ENCODE measurements around the gene GNG13. TPM values are rescaled to one million over a fixed set of nuclear protein-coding genes. Genes with fewer than 3 reads are reported as not detected.

The GNG13 gene
- total and polyA plus RNA-seq, 11 donors: not detected

GRCh38 chr16:794091-794822 lies 6.3 kb downstream of the GNG13 start:
- no peak for TF ChIP-seq POLR2A (IDR thresholded peaks at IDR 0.05)
- TF ChIP-seq, protein P1, sequence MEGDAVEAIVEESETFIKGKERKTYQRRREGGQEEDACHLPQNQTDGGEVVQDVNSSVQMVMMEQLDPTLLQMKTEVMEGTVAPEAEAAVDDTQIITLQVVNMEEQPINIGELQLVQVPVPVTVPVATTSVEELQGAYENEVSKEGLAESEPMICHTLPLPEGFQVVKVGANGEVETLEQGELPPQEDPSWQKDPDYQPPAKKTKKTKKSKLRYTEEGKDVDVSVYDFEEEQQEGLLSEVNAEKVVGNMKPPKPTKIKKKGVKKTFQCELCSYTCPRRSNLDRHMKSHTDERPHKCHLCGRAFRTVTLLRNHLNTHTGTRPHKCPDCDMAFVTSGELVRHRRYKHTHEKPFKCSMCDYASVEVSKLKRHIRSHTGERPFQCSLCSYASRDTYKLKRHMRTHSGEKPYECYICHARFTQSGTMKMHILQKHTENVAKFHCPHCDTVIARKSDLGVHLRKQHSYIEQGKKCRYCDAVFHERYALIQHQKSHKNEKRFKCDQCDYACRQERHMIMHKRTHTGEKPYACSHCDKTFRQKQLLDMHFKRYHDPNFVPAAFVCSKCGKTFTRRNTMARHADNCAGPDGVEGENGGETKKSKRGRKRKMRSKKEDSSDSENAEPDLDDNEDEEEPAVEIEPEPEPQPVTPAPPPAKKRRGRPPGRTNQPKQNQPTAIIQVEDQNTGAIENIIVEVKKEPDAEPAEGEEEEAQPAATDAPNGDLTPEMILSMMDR (IDR thresholded peaks at IDR 0.05): no peak
- WGBS, 4 donors: 89 to 95% (median 90%) methylated on average over 23 to 40 of the region's 40 CpGs
- DNase-seq (no peak), ATAC-seq (no peak)
- H3K4me1 ChIP-seq: peaks cover 0 to 4% (median under 1%) of the 10 kb centered on the region in 12 donors
- H3K9me3 ChIP-seq: no peaks in the 10 kb centered on the region
- peaks cover 0 to 19% (median 4%) of the 10 kb centered on the region in 9 donors for H3K27me3 ChIP-seq
- no peak overlapping the region for H3K27ac ChIP-seq
- intact Hi-C loops (cut with DNase I): no loop called here
- no peak overlapping the region for H3K4me3 ChIP-seq
- H3K36me3 ChIP-seq: peaks cover 0 to 7% (median 0%) of the 10 kb centered on the region in 9 donors

- Histone ChIP-seq H3K36me3 (peaks cover 0 to 7% (median 0%) of the 10 kb centered on the region in 9 donors), H3K4me1 (peaks cover 0 to 10% (median 7%) of the 10 kb centered on the region in 12 donors), H3K27me3 (peaks cover 0 to 12% (median 0%) of the 10 kb centered on the region in 9 donors), H3K9me3 (no peaks in the 10 kb centered on the region), H3K27ac (no peak overlapping the region), H3K4me3 (no peak overlapping the region)
- ATAC-seq (no peak), DNase-seq (no peak)
- TF ChIP-seq, protein P1 (IDR thresholded peaks at IDR 0.05): no peak
- TF ChIP-seq POLR2A (IDR thresholded peaks at IDR 0.05): no peak
- WGBS, 4 donors: 78 to 89% (median 88%) methylated on average over 6 to 8 of the region's 8 CpGs
- intact Hi-C loops (cut with DNase I): no loop called here
Measured at GRCh38 chr16:793414-793813, 7.1 kb downstream of the GNG13 start.

DNA sequence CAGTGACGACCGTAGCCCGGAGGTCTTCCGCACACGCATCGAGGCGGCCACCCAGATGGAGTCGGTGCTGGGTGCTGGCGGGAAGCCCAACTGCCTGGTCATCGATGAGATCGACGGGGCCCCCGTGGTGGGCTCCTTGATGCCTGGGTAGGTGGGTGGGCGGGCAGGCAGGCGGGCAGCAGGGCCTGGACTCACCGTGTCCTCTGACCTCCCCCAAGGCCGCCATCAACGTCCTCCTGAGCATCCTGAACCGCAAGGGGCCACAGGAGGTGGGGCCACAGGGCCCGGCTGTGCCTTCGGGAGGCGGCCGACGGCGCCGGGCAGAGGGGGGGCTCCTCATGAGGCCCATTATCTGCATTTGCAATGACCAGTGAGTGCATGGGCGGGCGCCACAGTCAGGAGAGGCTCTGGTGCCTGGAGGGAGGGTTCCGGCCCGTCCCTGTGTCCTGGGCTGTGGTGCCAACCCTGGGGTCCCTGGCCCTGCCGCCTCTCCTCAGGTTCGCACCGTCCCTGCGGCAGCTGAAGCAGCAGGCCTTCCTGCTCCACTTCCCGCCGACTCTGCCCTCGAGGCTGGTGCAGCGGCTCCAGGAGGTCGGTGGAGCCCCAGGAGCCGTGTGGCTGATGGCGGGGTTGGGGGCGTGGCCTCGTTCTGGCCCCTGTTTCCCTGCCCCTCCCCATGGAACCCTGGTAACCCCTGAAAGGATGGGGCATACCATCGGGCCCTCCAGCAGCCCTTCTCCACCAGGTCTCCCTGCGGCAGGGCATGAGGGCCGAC lies 8.1 kb downstream of the GNG13 start:
- H3K4me3 ChIP-seq: no peak overlapping the region
- peaks cover 0 to 7% (median 0%) of the 10 kb centered on the region in 9 donors for H3K36me3 ChIP-seq
- H3K27me3 ChIP-seq: peaks cover 0 to 11% (median 0%) of the 10 kb centered on the region in 9 donors
- peaks cover 0 to 15% (median 11%) of the 10 kb centered on the region in 12 donors for H3K4me1 ChIP-seq
- no peaks in the 10 kb centered on the region for H3K9me3 ChIP-seq
- no peak overlapping the region for H3K27ac ChIP-seq
- intact Hi-C loops (cut with DNase I): no loop called here
- WGBS, 4 donors: 89 to 94% (median 93%) methylated on average over 33 to 46 of the region's 46 CpGs
- DNase-seq (no peak), ATAC-seq (no peak)
- TF ChIP-seq POLR2A (IDR thresholded peaks at IDR 0.05): no peak
- TF ChIP-seq, protein P1 (IDR thresholded peaks at IDR 0.05): no peak

GRCh38 chr16:791131-791530 lies 9.4 kb downstream of the GNG13 start:
- Histone ChIP-seq H3K4me3 (no peak overlapping the region), H3K4me1 (peaks cover 0 to 22% (median 16%) of the 10 kb centered on the region in 12 donors), H3K27me3 (no peaks in the 10 kb centered on the region), H3K9me3 (no peaks in the 10 kb centered on the region), H3K36me3 (peaks cover 0 to 7% (median 0%) of the 10 kb centered on the region in 9 donors), H3K27ac (no peak overlapping the region)
- ATAC-seq: no peak
- 96 to 97% (median 96%) methylated on average over 14 to 23 of the region's 23 CpGs for WGBS, 4 donors
- TF ChIP-seq, protein P1 (IDR thresholded peaks at IDR 0.05): no peak
- TF ChIP-seq POLR2A (IDR thresholded peaks at IDR 0.05): no peak
- DNase-seq: no peak
- intact Hi-C loops (cut with DNase I): no loop called here

Data from heart left ventricle (tissue), 16 donors.